Measurements from ENCODE around the gene TMPRSS11F. TPM values are rescaled to one million over a fixed set of nuclear protein-coding genes. Genes with fewer than 3 reads are reported as not detected.

TMPRSS11F gene
- total RNA-seq, 1 donor from 2014 or later = 0.31 TPM

- no peak overlapping the region for H3K27ac Mint-ChIP-seq
- no peaks in the 10 kb centered on the region for H3K27me3 Mint-ChIP-seq
- H3K36me3 Mint-ChIP-seq = no peaks in the 10 kb centered on the region
- no peaks in the 10 kb centered on the region for H3K9me3 Mint-ChIP-seq
- no peak for DNase-seq (ENCODE audit: extremely low spot score, unreplicated experiment)
- no peaks in the 10 kb centered on the region for H3K4me1 Mint-ChIP-seq (ENCODE audit: unreplicated experiment)
- TF ChIP-seq, protein P1, sequence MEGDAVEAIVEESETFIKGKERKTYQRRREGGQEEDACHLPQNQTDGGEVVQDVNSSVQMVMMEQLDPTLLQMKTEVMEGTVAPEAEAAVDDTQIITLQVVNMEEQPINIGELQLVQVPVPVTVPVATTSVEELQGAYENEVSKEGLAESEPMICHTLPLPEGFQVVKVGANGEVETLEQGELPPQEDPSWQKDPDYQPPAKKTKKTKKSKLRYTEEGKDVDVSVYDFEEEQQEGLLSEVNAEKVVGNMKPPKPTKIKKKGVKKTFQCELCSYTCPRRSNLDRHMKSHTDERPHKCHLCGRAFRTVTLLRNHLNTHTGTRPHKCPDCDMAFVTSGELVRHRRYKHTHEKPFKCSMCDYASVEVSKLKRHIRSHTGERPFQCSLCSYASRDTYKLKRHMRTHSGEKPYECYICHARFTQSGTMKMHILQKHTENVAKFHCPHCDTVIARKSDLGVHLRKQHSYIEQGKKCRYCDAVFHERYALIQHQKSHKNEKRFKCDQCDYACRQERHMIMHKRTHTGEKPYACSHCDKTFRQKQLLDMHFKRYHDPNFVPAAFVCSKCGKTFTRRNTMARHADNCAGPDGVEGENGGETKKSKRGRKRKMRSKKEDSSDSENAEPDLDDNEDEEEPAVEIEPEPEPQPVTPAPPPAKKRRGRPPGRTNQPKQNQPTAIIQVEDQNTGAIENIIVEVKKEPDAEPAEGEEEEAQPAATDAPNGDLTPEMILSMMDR (conservative IDR thresholded peaks at IDR 0.05) = no peak
- no peak overlapping the region for H3K4me3 Mint-ChIP-seq
Measured at GRCh38 chr4:68062501-68062900, 67.2 kb downstream of the TMPRSS11F start.

DNA sequence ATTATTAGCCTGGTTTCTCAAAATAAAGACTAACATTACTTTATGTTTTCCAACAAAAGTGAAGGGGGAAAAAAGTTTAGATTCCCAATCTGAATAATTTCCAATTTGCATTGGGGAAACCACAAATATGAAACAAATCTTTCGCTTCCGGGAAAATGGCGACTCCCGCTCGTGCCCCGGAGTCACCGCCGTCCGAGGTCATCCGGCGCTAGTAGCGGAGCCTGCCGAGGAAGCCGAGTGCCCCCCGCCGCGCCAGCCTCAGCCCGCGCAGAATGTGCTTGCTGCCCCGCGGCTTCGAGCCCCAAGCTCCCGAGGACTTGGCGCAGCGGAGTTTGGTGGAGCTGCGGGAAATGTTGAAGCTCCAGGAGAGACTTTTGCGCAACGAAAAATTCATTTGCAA lies 91.4 kb downstream of the TMPRSS11F start:
- H3K4me3 Mint-ChIP-seq = no peak overlapping the region
- DNase-seq (ENCODE audit: extremely low spot score, unreplicated experiment) = no peak
- no peaks in the 10 kb centered on the region for H3K36me3 Mint-ChIP-seq
- H3K27ac Mint-ChIP-seq = no peak overlapping the region
- H3K9me3 Mint-ChIP-seq = no peaks in the 10 kb centered on the region
- TF ChIP-seq, protein P1 (conservative IDR thresholded peaks at IDR 0.05) = no peak
- no peaks in the 10 kb centered on the region for H3K27me3 Mint-ChIP-seq
- no peaks in the 10 kb centered on the region for H3K4me1 Mint-ChIP-seq (ENCODE audit: unreplicated experiment)

DNA sequence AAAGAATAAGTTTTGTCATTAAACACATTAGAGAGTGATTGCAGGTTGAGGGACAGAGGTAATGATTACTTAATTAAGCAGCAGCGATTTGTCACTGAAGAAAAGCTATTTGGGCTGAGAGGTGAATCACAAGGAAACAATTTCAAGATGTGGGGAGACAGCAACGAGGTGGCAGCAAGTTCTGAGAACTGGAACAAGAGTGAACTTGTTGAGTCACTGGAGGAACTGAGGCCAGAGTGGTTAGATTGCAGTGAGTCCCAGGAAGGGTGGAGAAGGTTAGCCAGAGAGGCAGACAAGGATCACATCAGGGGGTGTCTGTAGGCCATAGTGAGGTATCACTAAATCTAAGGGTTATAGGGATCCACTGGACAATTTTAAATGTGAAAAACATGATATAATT lies 108.5 kb downstream of the TMPRSS11F start:
- Mint-ChIP-seq H3K27ac (no peak overlapping the region), H3K27me3 (no peaks in the 10 kb centered on the region), H3K36me3 (no peaks in the 10 kb centered on the region), H3K9me3 (no peaks in the 10 kb centered on the region), H3K4me1 (ENCODE audit: unreplicated experiment) (no peaks in the 10 kb centered on the region), H3K4me3 (no peak overlapping the region)
- DNase-seq (ENCODE audit: extremely low spot score, unreplicated experiment) = no peak
- TF ChIP-seq, protein P1 (conservative IDR thresholded peaks at IDR 0.05) = no peak

- TF ChIP-seq, protein P1 (conservative IDR thresholded peaks at IDR 0.05) = no peak
- H3K36me3 Mint-ChIP-seq = no peaks in the 10 kb centered on the region
- H3K27ac Mint-ChIP-seq = no peak overlapping the region
- no peak for DNase-seq (ENCODE audit: extremely low spot score, unreplicated experiment)
- H3K9me3 Mint-ChIP-seq = no peaks in the 10 kb centered on the region
- no peaks in the 10 kb centered on the region for H3K4me1 Mint-ChIP-seq (ENCODE audit: unreplicated experiment)
- H3K4me3 Mint-ChIP-seq = no peak overlapping the region
- no peaks in the 10 kb centered on the region for H3K27me3 Mint-ChIP-seq
Measured at GRCh38 chr4:68011684-68012083, 118.0 kb downstream of the TMPRSS11F start.

Other genes starting within 250 kb of the TMPRSS11F start
- gene TMPRSS11D, start 245.9 kb downstream of the TMPRSS11F start, total RNA-seq (ENCODE audit: low replicate concordance) = not detected in 2 replicates
- gene TMPRSS11A, start 166.4 kb downstream of the TMPRSS11F start, total RNA-seq (ENCODE audit: low replicate concordance) = 0.43 and 0.81 TPM in 2 replicates
- 1.0 and 3.1 TPM in 2 replicates for gene TMPRSS11B, start 115.8 kb upstream of the TMPRSS11F start, total RNA-seq (ENCODE audit: low replicate concordance)
- gene YTHDC1, start 220.2 kb upstream of the TMPRSS11F start, total RNA-seq (ENCODE audit: low replicate concordance) = 99.0 and 105 TPM in 2 replicates